Dermis blood vessel endothelial cell (primary cell): ENCODE data around the gene GAD1. TPM values are rescaled to one million over a fixed set of nuclear protein-coding genes. Genes with fewer than 3 reads are reported as not detected.
A peak's percentile ranks its signal among the peaks of the same experiment; 100 is the strongest.

Experiments used
- DNase-seq: peaks from one replicate; pipeline ENCODE4 v3.0.0; 2010
- total RNA-seq: library from RNA; depleted of rRNA; stranded (reverse); fragments of >200 nt; gene quantifications from 2 replicates; pipeline ENCODE4 v1.2.3, GENCODE V29; 2014

Gene GAD1
- total RNA-seq: 0.47 TPM in 1 of 2 replicates, not detected in the other

GRCh38 chr2:170816504-170817092 lies at the start of gene GAD1:
Gene GAD1, plus strand, starts transcription at chr2:170816887. Its CDS starts 1,705 bp downstream, at chr2:170818592.
- peak; percentile 77 for DNase-seq

- peak; percentile 33 for DNase-seq
Measured at GRCh38 chr2:170770008-170770605, 46.6 kb upstream of the GAD1 start, which contains the start of gene ERICH2. Gene ERICH2, plus strand, starts transcription at chr2:170770378. Its CDS starts 304 bp downstream, at chr2:170770682.

- DNase-seq: peak; percentile 26
Measured at GRCh38 chr2:170770606-170771420, 45.9 kb upstream of the GAD1 start.

GRCh38 chr2:170771421-170771937 lies 45.2 kb upstream of the GAD1 start:
- DNase-seq: no peak

- DNase-seq: no peak
Measured at GRCh38 chr2:170772295-170772694, 44.4 kb upstream of the GAD1 start.

GRCh38 chr2:170774074-170774473 lies 42.6 kb upstream of the GAD1 start:
- no peak for DNase-seq

GRCh38 chr2:170778900-170779299 lies 37.8 kb upstream of the GAD1 start:
- no peak for DNase-seq

- DNase-seq: no peak
Measured at GRCh38 chr2:170779304-170779703, 37.4 kb upstream of the GAD1 start.

- no peak for DNase-seq
Measured at GRCh38 chr2:170782673-170783072, 34.0 kb upstream of the GAD1 start.

- no peak for DNase-seq
Measured at GRCh38 chr2:170783549-170783948, 33.1 kb upstream of the GAD1 start.

- DNase-seq: no peak
Measured at GRCh38 chr2:170798996-170799395, 17.7 kb upstream of the GAD1 start.

- no peak for DNase-seq
Measured at GRCh38 chr2:170806548-170806947, 10.1 kb upstream of the GAD1 start.

- peak; percentile 91 for DNase-seq
Measured at GRCh38 chr2:170812710-170813600, 3.7 kb upstream of the GAD1 start.

- DNase-seq: peak; percentile 69
Measured at GRCh38 chr2:170813611-170814532, 2.8 kb upstream of the GAD1 start.

GRCh38 chr2:170814533-170815230 lies 2.0 kb upstream of the GAD1 start:
- DNase-seq: no peak

- DNase-seq: no peak
Measured at GRCh38 chr2:170815311-170815710, 1.4 kb upstream of the GAD1 start.

GRCh38 chr2:170815746-170816503 lies 762 bp upstream of the GAD1 start:
- peak; percentile 74 for DNase-seq

- peak; percentile 45 for DNase-seq
Measured at GRCh38 chr2:170817093-170818035, 677 bp downstream of the GAD1 start.
